Neural cell (in vitro differentiated cells): ENCODE measurements around the gene SNAP29. TPM values are rescaled to one million over a fixed set of nuclear protein-coding genes. Genes with fewer than 3 reads are reported as not detected.

Source experiments
- H2AFZ ChIP-seq: fragments of 200-600, 300-800 bp; sonication (generic), shearing (Covaris generic); 2 replicates; pipeline ENCODE4 v1.6.0; 2014; ENCODE audit warnings: low read depth, mild to moderate bottlenecking, antibody characterized with exemption, low read length, moderate library complexity
- H3F3A ChIP-seq: fragments of 200-600 bp; shearing (Covaris generic); 2 replicates; pipeline ENCODE4 v1.6.1; 2016; ENCODE audit warnings: mild to moderate bottlenecking, moderate library complexity, mixed read lengths, antibody characterized with exemption, low read length; ENCODE audit not compliant: insufficient read depth, poor library complexity, severe bottlenecking
- H3K27ac ChIP-seq: fragments of 200-600, 300-800 bp; sonication (generic), shearing (Covaris generic); 2 replicates; pipeline ENCODE4 v1.5.1; 2014; ENCODE audit warnings: mild to moderate bottlenecking, low read length, moderate library complexity
- H3K27me3 ChIP-seq: fragments of 300-800, 200-600 bp; sonication (generic), shearing (Covaris generic); 2 replicates; pipeline ENCODE4 v1.6.0; 2014; ENCODE audit warnings: mild to moderate bottlenecking, low read depth, low read length, moderate library complexity; ENCODE audit not compliant: insufficient read depth
- H3K36me3 ChIP-seq: fragments of 300-800, 200-600 bp; sonication (generic), shearing (Covaris generic); 2 replicates; pipeline ENCODE4 v1.5.1; 2014; ENCODE audit warnings: mild to moderate bottlenecking, antibody characterized with exemption, low read length, moderate library complexity; ENCODE audit not compliant: insufficient read depth
- H3K4me2 ChIP-seq: fragments of 300-800, 200-600 bp; sonication (generic), shearing (Covaris generic); 2 replicates; pipeline ENCODE4 v1.6.0; 2014; ENCODE audit warnings: mild to moderate bottlenecking, low read length
- H3K4me3 ChIP-seq: fragments of 300-800, 200-600 bp; sonication (generic), shearing (Covaris generic); 2 replicates; pipeline ENCODE4 v1.5.1; 2014; ENCODE audit warnings: mild to moderate bottlenecking, low read length, moderate library complexity
- H3K79me2 ChIP-seq: fragments of 200-600 bp; shearing (Covaris generic); replicated peaks from 2 replicates; pipeline ENCODE4 v1.6.0; 2014; ENCODE audit warnings: mild to moderate bottlenecking, low read length, moderate library complexity; ENCODE audit not compliant: insufficient read depth
- H3K9ac ChIP-seq: fragments of 300-800, 200-600 bp; sonication (generic), shearing (Covaris generic); 2 replicates; pipeline ENCODE4 v1.6.1; 2016; ENCODE audit warnings: mild to moderate bottlenecking, low read length, mixed read lengths
- H3K9me2 ChIP-seq: fragments of 200-600 bp; shearing (Covaris generic); 2 replicates; pipeline ENCODE4 v1.6.1; 2016; ENCODE audit warnings: mild to moderate bottlenecking, low read length, mixed read lengths; ENCODE audit not compliant: insufficient read depth
- H3K9me3 ChIP-seq: fragments of 200-600, 300-800 bp; sonication (generic), shearing (Covaris generic); 2 replicates; pipeline ENCODE4 v1.6.1; 2016; ENCODE audit warnings: mild to moderate bottlenecking, mixed run types, low read length, moderate library complexity, mixed read lengths
- H4K20me1 ChIP-seq: fragments of 200-600 bp; shearing (Covaris generic); 2 replicates; pipeline ENCODE4 v1.6.1; 2016; ENCODE audit warnings: mild to moderate bottlenecking, mixed run types; ENCODE audit not compliant: insufficient read depth
- CTCF ChIP-seq: fragments of 450-650 bp; IDR thresholded peaks from 2 replicates; pipeline ENCODE4 v1.5.1; 2014; ENCODE audit warnings: antibody characterized with exemption, mild to moderate bottlenecking, moderate library complexity; ENCODE audit not compliant: poor library complexity, severe bottlenecking
- EP300 ChIP-seq: fragments of 450-650 bp; conservative IDR thresholded peaks from 2 replicates; pipeline ENCODE4 v1.6.1; 2014; ENCODE audit warnings: antibody characterized with exemption, mild to moderate bottlenecking, moderate library complexity; ENCODE audit not compliant: poor library complexity, severe bottlenecking
- EZH2 ChIP-seq: fragments of 200-600, 300-800 bp; shearing (Covaris generic), sonication (generic); IDR thresholded peaks from 2 replicates; pipeline ENCODE4 v1.6.1; 2014; ENCODE audit warnings: antibody characterized with exemption, low read length, borderline replicate concordance, mild to moderate bottlenecking; ENCODE audit not compliant: insufficient read depth, poor library complexity, severe bottlenecking
- MXI1 ChIP-seq: fragments of 450-650 bp; conservative IDR thresholded peaks from 2 replicates; pipeline ENCODE4 v1.6.1; 2014; ENCODE audit warnings: antibody characterized with exemption, mild to moderate bottlenecking; ENCODE audit not compliant: poor library complexity, severe bottlenecking
- POLR2AphosphoS5 ChIP-seq: IDR thresholded peaks from 2 replicates; pipeline ENCODE4 v1.6.1; 2012
- RAD21 ChIP-seq: fragments of 450-650 bp; conservative IDR thresholded peaks from 2 replicates; pipeline ENCODE4 v1.6.1; 2014; ENCODE audit warnings: antibody characterized with exemption, mild to moderate bottlenecking, moderate library complexity
- SMC3 ChIP-seq: fragments of 450-650 bp; conservative IDR thresholded peaks from 2 replicates; pipeline ENCODE4 v1.6.1; 2014; ENCODE audit warnings: antibody characterized with exemption, mild to moderate bottlenecking, moderate library complexity; ENCODE audit not compliant: poor library complexity
- TAF1 ChIP-seq: IDR thresholded peaks from 2 replicates; pipeline ENCODE4 v1.6.1; 2012; ENCODE audit warnings: low read depth
- polyA plus RNA-seq: library from polyadenylated mRNA; depleted of rRNA; stranded (reverse); fragments of >200 nt; gene quantifications from 2 replicates; pipeline ENCODE4 v1.2.3, GENCODE V29; 2014
- TF ChIP-seq, protein P1 (sequence below): IDR thresholded peaks from 2 replicates; pipeline ENCODE4 v1.6.1; 2012; ENCODE audit warnings: borderline replicate concordance

SNAP29 gene
- polyA plus RNA-seq, 1 donor from 2014 or later, result 7.0 TPM

GRCh38 chr22:20881231-20881630, 22.4 kb downstream of the SNAP29 start:
- no peaks in the 10 kb centered on the region for H3K27me3 ChIP-seq
- no peak overlapping the region for H3K27ac ChIP-seq
- H3K36me3 ChIP-seq, result peaks cover 5% of the 10 kb centered on the region
- no peak overlapping the region for H3K4me3 ChIP-seq
- no peak overlapping the region for H3K4me2 ChIP-seq
- TF ChIP-seq SMC3 (no peak), EZH2 (no peak), RAD21 (no peak), POLR2AphosphoS5 (no peak), MXI1 (no peak), EP300 (no peak), TAF1 (no peak), CTCF (no peak)
- TF ChIP-seq, protein P1, sequence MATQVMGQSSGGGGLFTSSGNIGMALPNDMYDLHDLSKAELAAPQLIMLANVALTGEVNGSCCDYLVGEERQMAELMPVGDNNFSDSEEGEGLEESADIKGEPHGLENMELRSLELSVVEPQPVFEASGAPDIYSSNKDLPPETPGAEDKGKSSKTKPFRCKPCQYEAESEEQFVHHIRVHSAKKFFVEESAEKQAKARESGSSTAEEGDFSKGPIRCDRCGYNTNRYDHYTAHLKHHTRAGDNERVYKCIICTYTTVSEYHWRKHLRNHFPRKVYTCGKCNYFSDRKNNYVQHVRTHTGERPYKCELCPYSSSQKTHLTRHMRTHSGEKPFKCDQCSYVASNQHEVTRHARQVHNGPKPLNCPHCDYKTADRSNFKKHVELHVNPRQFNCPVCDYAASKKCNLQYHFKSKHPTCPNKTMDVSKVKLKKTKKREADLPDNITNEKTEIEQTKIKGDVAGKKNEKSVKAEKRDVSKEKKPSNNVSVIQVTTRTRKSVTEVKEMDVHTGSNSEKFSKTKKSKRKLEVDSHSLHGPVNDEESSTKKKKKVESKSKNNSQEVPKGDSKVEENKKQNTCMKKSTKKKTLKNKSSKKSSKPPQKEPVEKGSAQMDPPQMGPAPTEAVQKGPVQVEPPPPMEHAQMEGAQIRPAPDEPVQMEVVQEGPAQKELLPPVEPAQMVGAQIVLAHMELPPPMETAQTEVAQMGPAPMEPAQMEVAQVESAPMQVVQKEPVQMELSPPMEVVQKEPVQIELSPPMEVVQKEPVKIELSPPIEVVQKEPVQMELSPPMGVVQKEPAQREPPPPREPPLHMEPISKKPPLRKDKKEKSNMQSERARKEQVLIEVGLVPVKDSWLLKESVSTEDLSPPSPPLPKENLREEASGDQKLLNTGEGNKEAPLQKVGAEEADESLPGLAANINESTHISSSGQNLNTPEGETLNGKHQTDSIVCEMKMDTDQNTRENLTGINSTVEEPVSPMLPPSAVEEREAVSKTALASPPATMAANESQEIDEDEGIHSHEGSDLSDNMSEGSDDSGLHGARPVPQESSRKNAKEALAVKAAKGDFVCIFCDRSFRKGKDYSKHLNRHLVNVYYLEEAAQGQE, result no peak
- H2AFZ ChIP-seq, result no peak overlapping the region
- H3F3A ChIP-seq, result no peaks in the 10 kb centered on the region
- H3K9me3 ChIP-seq, result no peaks in the 10 kb centered on the region
- no peak overlapping the region for H3K9ac ChIP-seq
- no peaks in the 10 kb centered on the region for H4K20me1 ChIP-seq
- no peaks in the 10 kb centered on the region for H3K79me2 ChIP-seq
- H3K9me2 ChIP-seq, result no peaks in the 10 kb centered on the region

DNA sequence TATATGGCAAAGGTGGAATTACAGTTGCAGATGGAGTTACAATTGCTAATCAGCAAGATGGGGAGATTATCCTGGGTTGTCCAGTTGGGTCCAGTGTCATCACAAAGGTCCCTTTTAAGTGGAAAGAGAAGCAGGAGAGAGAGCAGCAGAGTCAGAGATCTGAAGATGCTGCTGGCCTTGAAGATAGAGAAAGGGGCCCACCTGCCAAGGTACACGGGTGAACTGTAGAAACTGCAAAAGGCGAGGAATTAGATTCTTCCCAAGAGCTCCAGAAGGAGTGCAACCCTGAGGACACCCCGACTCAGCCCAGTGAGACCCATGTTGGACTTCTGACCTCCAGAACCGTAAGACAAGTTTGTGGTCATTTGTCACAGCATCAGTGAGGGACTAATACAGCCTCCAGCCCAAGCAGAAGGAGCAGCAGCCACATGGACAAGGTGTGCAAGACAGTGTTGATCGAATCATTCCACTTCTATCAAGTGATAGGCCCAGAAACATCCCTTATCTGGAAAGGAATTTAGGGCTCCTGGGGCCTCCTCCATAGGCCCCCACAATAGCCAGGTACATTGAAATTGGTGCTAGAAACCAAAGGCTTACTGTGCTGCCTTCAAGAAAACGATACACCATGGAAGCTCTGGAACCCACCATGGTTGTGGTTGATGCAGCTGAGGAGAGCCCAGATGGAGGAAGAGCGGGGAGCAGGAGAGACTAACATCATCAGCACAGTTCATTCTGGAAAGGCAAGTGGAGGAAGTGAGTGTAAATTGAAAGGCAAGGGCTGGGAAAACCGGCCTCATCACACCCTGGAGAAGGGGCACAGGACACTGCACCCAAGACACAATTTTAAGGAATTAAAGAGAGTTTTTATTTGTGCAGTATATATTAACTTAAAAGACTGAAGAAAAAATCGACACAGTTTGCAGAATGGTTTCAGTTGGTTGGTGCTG, 23.3 kb downstream of the SNAP29 start:
- Histone ChIP-seq H3K9me3 (no peaks in the 10 kb centered on the region), H3K9me2 (no peaks in the 10 kb centered on the region), H3F3A (no peaks in the 10 kb centered on the region), H3K36me3 (peaks cover 5% of the 10 kb centered on the region), H3K9ac (no peak overlapping the region), H4K20me1 (no peaks in the 10 kb centered on the region), H3K27me3 (no peaks in the 10 kb centered on the region), H3K4me3 (no peak overlapping the region), H2AFZ (no peak overlapping the region), H3K27ac (no peak overlapping the region), H3K4me2 (no peak overlapping the region), H3K79me2 (no peaks in the 10 kb centered on the region)
- TF ChIP-seq POLR2AphosphoS5 (no peak), TAF1 (no peak), RAD21 (no peak), CTCF (no peak), MXI1 (no peak), EP300 (no peak), SMC3 (no peak), EZH2 (no peak)
- TF ChIP-seq, protein P1, result no peak
